ENCODE measurements around the gene SUGCT.
"Not testable (repeated sequence)": the region's sequence is repeated elsewhere in the genome, so short reads cannot be mapped to it uniquely, and the experiment has no call there.

SUGCT gene

DNA sequence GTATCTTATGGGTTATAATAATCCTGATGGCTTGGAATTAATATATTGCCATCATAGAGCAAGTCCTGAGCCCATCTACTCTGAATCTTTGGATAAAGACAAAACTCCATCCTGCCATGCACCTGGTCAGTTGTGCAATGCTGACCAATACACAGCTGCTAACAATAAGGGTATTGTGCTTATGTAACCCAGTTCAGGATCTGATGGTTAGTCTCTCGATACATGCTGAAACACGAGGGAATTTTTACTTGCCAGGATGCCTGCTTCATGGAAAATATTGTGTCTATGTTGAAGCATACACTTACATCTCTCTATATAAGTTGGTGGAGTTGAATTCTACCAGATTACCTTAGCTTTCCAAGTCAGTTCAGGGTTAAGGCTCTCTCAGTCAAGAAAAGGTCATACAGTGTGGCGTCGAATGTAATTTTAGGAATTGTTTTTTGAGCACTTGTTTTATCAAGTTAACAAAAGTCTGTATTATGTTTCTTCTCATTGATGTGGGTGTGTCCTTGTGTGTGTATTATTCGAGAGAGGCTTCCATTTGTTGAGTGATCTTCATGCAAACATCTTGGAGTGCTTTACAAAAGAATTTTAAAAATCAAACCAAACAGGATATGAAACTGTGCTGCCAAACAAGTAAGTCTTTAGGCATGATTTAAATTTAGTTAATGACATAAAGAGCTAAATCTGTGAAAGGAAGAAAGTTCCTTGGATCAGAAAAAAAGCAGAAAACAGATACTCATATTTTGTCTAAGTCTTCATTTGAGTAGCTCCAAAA, 449.1 kb downstream of the SUGCT start:
- Histone ChIP-seq H3K9ac (ENCODE audit: low read length in 5 of 5) (no peak overlapping the region), H3K27ac (ENCODE audit: low read depth, low read length) (no peak overlapping the region), H3K27me3 (ENCODE audit: control insufficient read depth in 5 of 5, insufficient read depth in 4 of 5, low read length in 5 of 5) (no peaks in the 10 kb centered on the region), H3K4me1 (ENCODE audit: control insufficient read depth in 5 of 5, insufficient read depth in 5 of 5, low read length in 5 of 5) (peaks cover 0 to 17% (median 7%) of the 10 kb centered on the region in 5 donors), H3K36me3 (ENCODE audit: control insufficient read depth in 5 of 5, insufficient read depth in 5 of 5, low read length in 5 of 5) (no peaks in the 10 kb centered on the region), H3K9me3 (ENCODE audit: control insufficient read depth in 5 of 5, low read length in 5 of 5) (no peaks in the 10 kb centered on the region), H3K4me3 (ENCODE audit: low read depth in 1 of 5, low read length in 5 of 5) (no peak overlapping the region)

DNA sequence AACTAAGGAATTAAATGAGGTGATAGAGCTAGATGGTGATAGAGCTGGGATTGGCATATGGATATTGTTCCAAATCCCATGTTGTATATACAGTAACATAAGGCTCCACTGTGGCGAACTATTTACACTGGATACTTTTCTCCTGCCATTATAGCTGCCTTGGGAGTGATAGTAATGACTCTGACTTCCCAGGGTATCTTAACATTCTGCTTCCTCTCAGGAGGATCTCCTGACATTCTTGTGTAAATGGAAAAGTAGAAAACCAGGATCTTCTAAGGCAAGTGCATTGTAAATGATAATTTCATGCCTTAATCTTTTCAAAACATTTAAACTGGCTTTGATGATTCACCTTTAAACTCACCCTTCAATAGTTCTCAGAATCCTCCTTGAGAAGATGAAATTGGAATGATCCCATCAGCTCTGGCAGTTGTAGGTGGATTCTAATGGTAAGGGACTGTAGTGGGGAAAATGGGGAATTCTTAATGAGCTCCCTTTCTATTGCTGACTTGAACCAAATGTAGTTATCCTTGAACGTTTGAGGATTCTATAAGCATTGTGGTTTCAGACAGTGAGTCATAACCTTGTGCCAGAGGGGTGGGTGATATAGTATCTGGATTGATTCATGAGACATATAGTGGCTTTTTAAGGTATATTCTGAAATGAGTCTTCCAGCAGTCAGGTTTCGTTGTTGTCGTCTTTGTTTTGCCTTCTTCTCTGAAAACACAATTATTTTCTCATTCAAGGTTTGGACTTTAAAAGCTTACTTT, 450.0 kb downstream of the SUGCT start:
- no peaks in the 10 kb centered on the region for H3K36me3 ChIP-seq (ENCODE audit: control insufficient read depth in 5 of 5, insufficient read depth in 5 of 5, low read length in 5 of 5)

DNA sequence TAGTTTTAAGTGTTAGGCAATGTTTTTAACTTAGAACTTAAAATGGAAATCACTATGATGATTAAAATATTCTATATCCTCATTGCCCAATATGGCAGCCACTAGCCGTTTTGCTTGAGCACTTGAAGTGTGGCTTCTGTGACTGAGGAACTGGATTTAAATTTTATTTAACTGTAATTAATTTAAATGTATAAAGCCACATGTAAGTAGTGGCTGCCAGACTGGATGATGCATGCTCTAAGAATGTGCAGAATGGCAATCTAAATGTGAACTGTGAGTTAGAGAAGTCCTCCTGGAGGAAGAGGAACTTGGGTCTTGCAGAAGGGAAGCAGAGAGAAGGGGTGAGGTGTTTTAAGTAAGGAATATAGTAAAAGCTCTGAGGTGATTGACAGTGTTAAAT, 451.4 kb downstream of the SUGCT start:
- no peaks in the 10 kb centered on the region for H3K27me3 ChIP-seq (ENCODE audit: control insufficient read depth in 5 of 5, insufficient read depth in 4 of 5, low read length in 5 of 5)
- peaks cover 0 to 2% (median 0%) of the 10 kb centered on the region in 5 donors for H3K9me3 ChIP-seq (ENCODE audit: control insufficient read depth in 5 of 5, low read length in 5 of 5)
- no peak overlapping the region for H3K27ac ChIP-seq (ENCODE audit: low read depth, low read length)
- no peaks in the 10 kb centered on the region for H3K36me3 ChIP-seq (ENCODE audit: control insufficient read depth in 5 of 5, insufficient read depth in 5 of 5, low read length in 5 of 5)
- H3K4me3 ChIP-seq (ENCODE audit: low read depth in 1 of 5, low read length in 5 of 5) = no peak overlapping the region
- no peaks in the 10 kb centered on the region for H3K4me1 ChIP-seq (ENCODE audit: control insufficient read depth in 5 of 5, insufficient read depth in 5 of 5, low read length in 5 of 5)
- no peak overlapping the region for H3K9ac ChIP-seq (ENCODE audit: low read length in 5 of 5)

More for the DNA sequence above, 450.0 kb downstream of the SUGCT start:
- Histone ChIP-seq H3K9me3 (ENCODE audit: control insufficient read depth in 5 of 5, low read length in 5 of 5) (no peaks in the 10 kb centered on the region), H3K9ac (ENCODE audit: low read length in 5 of 5) (no peak overlapping the region), H3K27ac (ENCODE audit: low read depth, low read length) (no peak overlapping the region), H3K4me3 (ENCODE audit: low read depth in 1 of 5, low read length in 5 of 5) (no peak overlapping the region), H3K27me3 (ENCODE audit: control insufficient read depth in 5 of 5, insufficient read depth in 4 of 5, low read length in 5 of 5) (no peaks in the 10 kb centered on the region), H3K4me1 (ENCODE audit: control insufficient read depth in 5 of 5, insufficient read depth in 5 of 5, low read length in 5 of 5) (peaks cover 0 to 11% (median 2%) of the 10 kb centered on the region in 5 donors)

GRCh38 chr7:40587419-40587818, 452.6 kb downstream of the SUGCT start:
- Histone ChIP-seq H3K27me3 (ENCODE audit: control insufficient read depth in 5 of 5, insufficient read depth in 4 of 5, low read length in 5 of 5) (no peaks in the 10 kb centered on the region), H3K4me3 (ENCODE audit: low read depth in 1 of 5, low read length in 5 of 5) (no peak overlapping the region), H3K9me3 (ENCODE audit: control insufficient read depth in 5 of 5, low read length in 5 of 5) (peaks cover 0 to 2% (median 0%) of the 10 kb centered on the region in 5 donors), H3K9ac (ENCODE audit: low read length in 5 of 5) (no peak overlapping the region), H3K4me1 (ENCODE audit: control insufficient read depth in 5 of 5, insufficient read depth in 5 of 5, low read length in 5 of 5) (no peaks in the 10 kb centered on the region), H3K27ac (ENCODE audit: low read depth, low read length) (no peak overlapping the region), H3K36me3 (ENCODE audit: control insufficient read depth in 5 of 5, insufficient read depth in 5 of 5, low read length in 5 of 5) (no peaks in the 10 kb centered on the region)

DNA sequence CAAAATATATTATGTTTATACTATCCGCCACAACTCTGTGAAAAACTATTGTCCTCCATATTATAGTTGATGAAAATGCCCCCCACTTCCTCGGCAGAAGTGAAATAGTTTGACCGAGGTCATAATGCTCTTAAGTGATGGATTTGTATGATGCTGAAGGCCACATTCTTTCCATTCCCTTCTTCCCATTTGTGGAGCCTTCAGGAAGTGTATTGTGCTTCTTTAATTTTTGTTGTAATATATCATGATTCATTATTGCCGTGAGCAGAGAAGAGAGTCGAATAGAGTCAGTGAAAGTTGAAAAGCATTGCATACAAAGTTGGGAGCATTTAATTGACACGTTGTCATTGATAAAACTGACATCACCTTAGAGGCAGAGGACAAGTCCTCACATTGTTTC, 460.3 kb downstream of the SUGCT start:
- no peaks in the 10 kb centered on the region for H3K9me3 ChIP-seq (ENCODE audit: control insufficient read depth in 5 of 5, low read length in 5 of 5)
- no peaks in the 10 kb centered on the region for H3K27me3 ChIP-seq (ENCODE audit: control insufficient read depth in 5 of 5, insufficient read depth in 4 of 5, low read length in 5 of 5)
- no peak overlapping the region for H3K27ac ChIP-seq (ENCODE audit: low read depth, low read length)
- H3K36me3 ChIP-seq (ENCODE audit: control insufficient read depth in 5 of 5, insufficient read depth in 5 of 5, low read length in 5 of 5) = no peaks in the 10 kb centered on the region
- H3K4me3 ChIP-seq (ENCODE audit: low read depth in 1 of 5, low read length in 5 of 5) = no peak overlapping the region
- H3K9ac ChIP-seq (ENCODE audit: low read length in 5 of 5) = no peak overlapping the region
- H3K4me1 ChIP-seq (ENCODE audit: control insufficient read depth in 5 of 5, insufficient read depth in 5 of 5, low read length in 5 of 5) = no peaks in the 10 kb centered on the region

DNA sequence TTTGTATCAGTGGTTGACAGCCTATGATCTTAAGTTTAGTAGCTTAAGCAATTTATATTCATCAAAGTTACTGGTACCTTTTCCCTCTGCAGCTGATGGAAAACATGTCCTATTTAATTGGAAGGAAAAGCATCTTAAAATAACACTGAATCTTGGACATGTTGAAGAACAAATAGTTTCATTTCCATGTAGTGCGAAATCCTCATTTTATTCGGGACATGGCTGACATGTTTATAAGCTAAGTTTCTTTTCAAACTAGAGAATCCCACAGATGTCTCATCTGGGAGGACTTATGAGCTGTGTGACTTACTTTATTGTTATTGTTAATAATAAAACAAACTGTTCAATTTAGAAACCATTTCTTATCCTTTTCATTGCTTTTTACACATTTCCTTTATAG, 461.0 kb downstream of the SUGCT start:
- Histone ChIP-seq H3K27ac (ENCODE audit: low read depth, low read length) (no peak overlapping the region), H3K27me3 (ENCODE audit: control insufficient read depth in 5 of 5, insufficient read depth in 4 of 5, low read length in 5 of 5) (no peaks in the 10 kb centered on the region), H3K4me1 (ENCODE audit: control insufficient read depth in 5 of 5, insufficient read depth in 5 of 5, low read length in 5 of 5) (no peaks in the 10 kb centered on the region), H3K4me3 (ENCODE audit: low read depth in 1 of 5, low read length in 5 of 5) (no peak overlapping the region), H3K9me3 (ENCODE audit: control insufficient read depth in 5 of 5, low read length in 5 of 5) (no peaks in the 10 kb centered on the region), H3K36me3 (ENCODE audit: control insufficient read depth in 5 of 5, insufficient read depth in 5 of 5, low read length in 5 of 5) (no peaks in the 10 kb centered on the region), H3K9ac (ENCODE audit: low read length in 5 of 5) (no peak overlapping the region)

DNA sequence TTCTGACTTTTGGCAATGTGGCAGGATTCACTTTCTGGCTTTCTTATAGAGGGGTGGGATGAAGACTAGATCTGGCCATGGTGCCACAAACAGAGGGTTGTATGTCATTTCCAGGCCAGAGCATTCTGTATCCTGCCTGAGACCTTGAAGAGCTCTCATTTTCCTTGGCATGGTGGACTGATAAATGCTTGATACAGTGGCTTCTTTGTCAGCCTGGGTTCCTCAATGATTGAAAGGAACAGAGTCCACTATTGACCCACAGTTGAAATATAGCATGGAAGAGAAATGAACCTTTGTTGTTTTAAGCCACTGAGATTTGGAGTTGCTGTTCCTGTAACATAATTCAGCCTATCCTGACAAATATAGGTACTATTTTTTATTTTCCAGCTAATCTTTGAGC, 462.7 kb downstream of the SUGCT start:
- Histone ChIP-seq H3K27ac (ENCODE audit: low read depth, low read length) (no peak overlapping the region), H3K4me3 (ENCODE audit: low read depth in 1 of 5, low read length in 5 of 5) (no peak overlapping the region), H3K27me3 (ENCODE audit: control insufficient read depth in 5 of 5, insufficient read depth in 4 of 5, low read length in 5 of 5) (no peaks in the 10 kb centered on the region), H3K9me3 (ENCODE audit: control insufficient read depth in 5 of 5, low read length in 5 of 5) (no peaks in the 10 kb centered on the region), H3K9ac (ENCODE audit: low read length in 5 of 5) (no peak overlapping the region), H3K36me3 (ENCODE audit: control insufficient read depth in 5 of 5, insufficient read depth in 5 of 5, low read length in 5 of 5) (no peaks in the 10 kb centered on the region), H3K4me1 (ENCODE audit: control insufficient read depth in 5 of 5, insufficient read depth in 5 of 5, low read length in 5 of 5) (no peaks in the 10 kb centered on the region)

GRCh38 chr7:40598915-40599314, 464.1 kb downstream of the SUGCT start:
- no peaks in the 10 kb centered on the region for H3K36me3 ChIP-seq (ENCODE audit: control insufficient read depth in 5 of 5, insufficient read depth in 5 of 5, low read length in 5 of 5)
- no peaks in the 10 kb centered on the region for H3K4me1 ChIP-seq (ENCODE audit: control insufficient read depth in 5 of 5, insufficient read depth in 5 of 5, low read length in 5 of 5)
- H3K9me3 ChIP-seq (ENCODE audit: control insufficient read depth in 5 of 5, low read length in 5 of 5) = no peaks in the 10 kb centered on the region
- H3K27me3 ChIP-seq (ENCODE audit: control insufficient read depth in 5 of 5, insufficient read depth in 4 of 5, low read length in 5 of 5) = no peaks in the 10 kb centered on the region
- no peak overlapping the region for H3K27ac ChIP-seq (ENCODE audit: low read depth, low read length)
- H3K9ac ChIP-seq (ENCODE audit: low read length in 5 of 5) = no peak overlapping the region
- H3K4me3 ChIP-seq (ENCODE audit: low read depth in 1 of 5, low read length in 5 of 5) = no peak overlapping the region

- Histone ChIP-seq H3K27ac (ENCODE audit: low read depth, low read length) (no peak overlapping the region), H3K9ac (ENCODE audit: low read length in 5 of 5) (no peak overlapping the region)
These were observed 465.0 kb downstream of the SUGCT start for GRCh38 chr7:40599836-40600235.

DNA sequence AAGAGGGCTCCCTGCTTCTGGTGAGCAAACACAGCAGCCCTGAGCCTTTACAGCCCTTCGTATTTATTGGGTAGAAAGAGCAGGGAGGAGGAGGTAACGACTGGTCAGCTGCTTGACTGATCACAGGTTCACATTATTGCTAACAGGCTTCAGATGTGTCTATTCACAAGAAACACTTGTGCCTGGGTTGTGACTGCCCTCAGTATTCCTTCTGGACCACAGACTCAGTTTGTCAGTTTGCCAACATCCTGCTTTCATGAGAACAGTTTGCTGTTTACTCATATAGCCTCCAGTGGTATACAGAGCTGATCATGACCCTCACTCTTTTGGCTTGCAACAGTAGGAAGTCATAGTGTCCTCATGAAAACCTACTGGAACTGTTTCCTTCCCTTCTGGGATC, 467.5 kb downstream of the SUGCT start:
- not testable (repeated sequence) for H3K36me3 ChIP-seq (ENCODE audit: control insufficient read depth in 5 of 5, insufficient read depth in 5 of 5, low read length in 5 of 5); H3K4me3 ChIP-seq (ENCODE audit: low read depth in 1 of 5, low read length in 5 of 5); H3K4me1 ChIP-seq (ENCODE audit: control insufficient read depth in 5 of 5, insufficient read depth in 5 of 5, low read length in 5 of 5); H3K27ac ChIP-seq (ENCODE audit: low read depth, low read length); H3K9ac ChIP-seq (ENCODE audit: low read length in 5 of 5); H3K27me3 ChIP-seq (ENCODE audit: control insufficient read depth in 5 of 5, insufficient read depth in 4 of 5, low read length in 5 of 5); H3K9me3 ChIP-seq (ENCODE audit: control insufficient read depth in 5 of 5, low read length in 5 of 5)

More at GRCh38 chr7:40599836-40600235, 465.0 kb downstream of the SUGCT start:
- H3K9me3 ChIP-seq (ENCODE audit: control insufficient read depth in 5 of 5, low read length in 5 of 5) = no peaks in the 10 kb centered on the region
- no peak overlapping the region for H3K4me3 ChIP-seq (ENCODE audit: low read depth in 1 of 5, low read length in 5 of 5)
- H3K27me3 ChIP-seq (ENCODE audit: control insufficient read depth in 5 of 5, insufficient read depth in 4 of 5, low read length in 5 of 5) = no peaks in the 10 kb centered on the region
- peaks cover 0 to 3% (median 0%) of the 10 kb centered on the region in 5 donors for H3K4me1 ChIP-seq (ENCODE audit: control insufficient read depth in 5 of 5, insufficient read depth in 5 of 5, low read length in 5 of 5)
- H3K36me3 ChIP-seq (ENCODE audit: control insufficient read depth in 5 of 5, insufficient read depth in 5 of 5, low read length in 5 of 5) = no peaks in the 10 kb centered on the region

All from subcutaneous abdominal adipose tissue (tissue), 5 donors.